Measurements from ENCODE around the gene MYOM3. TPM values are rescaled to one million over a fixed set of nuclear protein-coding genes. Genes with fewer than 3 reads are reported as not detected.

The MYOM3 gene
- total and polyA plus RNA-seq, 8 donors, result 0.12 to 1.8 (median 0.18) TPM; not detected in 1

- DNase-seq, result no peak
- Histone ChIP-seq H3K27me3 (no peaks in the 10 kb centered on the region), H3K4me3 (no peak overlapping the region), H3K9me3 (peaks cover 0 to 13% (median 13%) of the 10 kb centered on the region in 4 donors), H3K4me1 (peaks cover 0 to 13% (median 0%) of the 10 kb centered on the region in 4 donors), H3K36me3 (peaks cover 0 to 5% (median 0%) of the 10 kb centered on the region in 4 donors), H3K27ac (no peak overlapping the region)
- 39 to 63% (median 58%) methylated on average over 7 of the region's 7 CpGs for WGBS, 5 donors
- intact Hi-C loops (cut with DNase I; ENCODE audit: low total_unique reads), result no loop called here
- no peak for TF ChIP-seq CTCF (IDR thresholded peaks at IDR 0.05)
- TF ChIP-seq POLR2AphosphoS5 (IDR thresholded peaks at IDR 0.05), result no peak
- TF ChIP-seq POLR2A (IDR thresholded peaks at IDR 0.05), result no peak
- TF ChIP-seq EP300 (IDR thresholded peaks at IDR 0.05), result no peak
Observed at GRCh38 chr1:24127801-24128363, 15.9 kb upstream of the MYOM3 start.

GRCh38 chr1:24127134-24127800 lies 15.3 kb upstream of the MYOM3 start:
- intact Hi-C loops (cut with DNase I; ENCODE audit: low total_unique reads), result no loop called here

GRCh38 chr1:24126672-24127023 lies 14.7 kb upstream of the MYOM3 start:
- no peak for DNase-seq
- 74 to 90% (median 84%) methylated on average over 5 of the region's 5 CpGs for WGBS, 5 donors
- intact Hi-C loops (cut with DNase I; ENCODE audit: low total_unique reads), result no loop called here
- no peak overlapping the region for H3K27ac ChIP-seq
- no peaks in the 10 kb centered on the region for H3K27me3 ChIP-seq
- no peak overlapping the region for H3K4me3 ChIP-seq
- H3K36me3 ChIP-seq, result no peaks in the 10 kb centered on the region
- H3K4me1 ChIP-seq, result peaks cover 0 to 13% (median 0%) of the 10 kb centered on the region in 4 donors
- TF ChIP-seq POLR2A (IDR thresholded peaks at IDR 0.05) (no peak), POLR2AphosphoS5 (IDR thresholded peaks at IDR 0.05) (no peak), CTCF (IDR thresholded peaks at IDR 0.05) (no peak), EP300 (IDR thresholded peaks at IDR 0.05) (no peak)
- peaks cover 0 to 13% (median 13%) of the 10 kb centered on the region in 4 donors for H3K9me3 ChIP-seq

More at GRCh38 chr1:24127134-24127800, 15.3 kb upstream of the MYOM3 start:
- H3K36me3 ChIP-seq, result no peaks in the 10 kb centered on the region
- H3K27me3 ChIP-seq, result no peaks in the 10 kb centered on the region
- H3K9me3 ChIP-seq, result peaks cover 0 to 13% (median 13%) of the 10 kb centered on the region in 4 donors
- no peak overlapping the region for H3K27ac ChIP-seq
- no peak overlapping the region for H3K4me3 ChIP-seq
- WGBS, 5 donors, result 60 to 76% (median 74%) methylated on average over 3 of the region's 3 CpGs
- no peak for TF ChIP-seq EP300 (IDR thresholded peaks at IDR 0.05)
- TF ChIP-seq POLR2AphosphoS5 (IDR thresholded peaks at IDR 0.05), result no peak
- no peak for TF ChIP-seq CTCF (IDR thresholded peaks at IDR 0.05)
- no peak for TF ChIP-seq POLR2A (IDR thresholded peaks at IDR 0.05)
- no peak for DNase-seq
- H3K4me1 ChIP-seq, result peaks cover 0 to 13% (median 0%) of the 10 kb centered on the region in 4 donors

- H3K36me3 ChIP-seq, result no peaks in the 10 kb centered on the region
- WGBS, 5 donors, result 45 to 63% (median 54%) methylated on average over 6 of the region's 6 CpGs
- intact Hi-C loops (cut with DNase I; ENCODE audit: low total_unique reads), result no loop called here
- H3K4me3 ChIP-seq, result no peak overlapping the region
- H3K27ac ChIP-seq, result no peak overlapping the region
- DNase-seq, result no peak
- H3K27me3 ChIP-seq, result peaks cover 0 to under 1% (median 0%) of the 10 kb centered on the region in 3 donors
- H3K9me3 ChIP-seq, result peaks cover 0 to 13% (median 13%) of the 10 kb centered on the region in 4 donors
- H3K4me1 ChIP-seq, result peaks cover 0 to 13% (median 0%) of the 10 kb centered on the region in 4 donors
- TF ChIP-seq CTCF (IDR thresholded peaks at IDR 0.05), result no peak
- no peak for TF ChIP-seq EP300 (IDR thresholded peaks at IDR 0.05)
- no peak for TF ChIP-seq POLR2AphosphoS5 (IDR thresholded peaks at IDR 0.05)
- no peak for TF ChIP-seq POLR2A (IDR thresholded peaks at IDR 0.05)
Observed at GRCh38 chr1:24126018-24126671, 14.2 kb upstream of the MYOM3 start.

Data from stomach (tissue), 9 donors.